Measurements from ENCODE around the gene PMM2.
"Not testable (repeated sequence)": the region's sequence is repeated elsewhere in the genome, so short reads cannot be mapped to it uniquely, and the experiment has no call there.

The PMM2 gene

GRCh38 chr16:8863594-8864424, 66.2 kb downstream of the PMM2 start:
- no peak for FAIRE-seq
- DNase-seq (ENCODE audit: extremely low spot score, insufficient read length, low read depth), result no peak

DNA sequence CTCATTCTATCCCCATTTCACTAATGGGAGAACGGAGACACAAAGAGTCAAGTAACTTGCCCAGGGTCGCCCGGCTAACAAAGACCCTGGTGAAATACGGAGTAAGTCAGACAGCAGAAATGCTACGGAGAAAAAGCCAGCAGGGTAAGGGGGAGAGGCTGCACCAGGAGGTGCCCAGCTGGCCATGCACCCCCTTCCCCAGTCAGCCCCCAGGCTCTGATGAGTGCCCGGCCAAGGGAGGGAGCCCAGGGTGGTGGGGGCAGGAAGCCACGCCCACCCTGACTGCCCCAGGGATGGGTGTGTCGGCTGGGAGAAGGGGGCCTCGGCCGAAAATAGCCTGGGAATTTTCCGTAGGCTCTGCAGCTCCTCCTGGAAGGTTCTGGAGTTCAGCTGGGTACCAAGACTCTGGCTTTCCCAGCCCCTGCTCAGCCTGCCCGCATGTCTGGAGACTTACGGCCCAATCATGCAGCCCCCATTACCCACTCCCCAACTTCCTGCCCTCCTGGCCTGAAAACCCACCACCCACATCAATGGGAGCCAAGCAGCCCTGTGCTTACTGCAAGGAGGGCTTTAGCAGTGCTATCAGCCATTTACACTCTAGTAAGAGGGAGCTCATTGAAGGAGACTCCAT, 67.0 kb downstream of the PMM2 start:
- FAIRE-seq (no peak), DNase-seq (ENCODE audit: extremely low spot score, insufficient read length, low read depth) (no peak)

DNA sequence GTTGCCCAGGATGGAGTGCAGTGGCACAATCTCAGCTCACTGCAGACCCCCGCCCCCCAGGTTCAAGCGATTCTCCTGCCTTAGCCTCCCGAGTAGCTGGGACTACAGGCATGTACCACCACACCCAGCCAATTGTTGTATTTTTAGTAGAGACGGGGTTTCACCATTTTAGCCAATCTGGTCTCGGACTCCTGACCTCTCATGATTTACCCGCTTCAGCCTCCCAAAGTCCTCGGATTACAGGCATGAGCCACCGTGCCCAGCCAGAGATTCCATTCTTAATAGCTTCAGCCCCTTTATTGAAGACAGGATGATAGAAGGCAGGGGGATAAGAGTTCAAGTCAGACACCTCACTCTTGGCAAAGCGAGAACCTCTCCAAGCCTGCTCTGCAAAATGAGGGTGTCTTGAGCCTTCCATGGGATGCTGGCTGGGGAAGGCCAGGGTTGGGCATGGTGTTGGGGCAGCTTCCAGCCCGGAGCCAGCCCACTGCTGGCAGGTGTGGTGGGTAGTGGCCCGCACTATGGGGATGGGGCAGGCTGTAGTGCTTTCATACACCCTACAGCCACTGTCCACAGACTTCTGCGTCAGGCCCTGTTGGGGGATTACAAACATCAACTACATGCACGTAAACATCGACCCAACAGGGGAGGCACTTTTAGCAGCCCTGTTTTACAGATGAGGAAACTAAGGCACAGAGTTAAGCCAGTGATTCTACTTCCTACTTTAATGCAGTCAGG, 67.7 kb downstream of the PMM2 start:
- DNase-seq (ENCODE audit: extremely low spot score, insufficient read length, low read depth), result no peak

GRCh38 chr16:8866118-8866883, 68.7 kb downstream of the PMM2 start:
- DNase-seq (ENCODE audit: extremely low spot score, insufficient read length, low read depth), result no peak
- no peak for FAIRE-seq

More for the DNA sequence above, 67.7 kb downstream of the PMM2 start:
- no peak for FAIRE-seq

- DNase-seq (ENCODE audit: extremely low spot score, insufficient read length, low read depth), result no peak
- no peak for FAIRE-seq
These were observed 69.2 kb downstream of the PMM2 start for GRCh38 chr16:8866884-8867215.

GRCh38 chr16:8867216-8867931, 69.7 kb downstream of the PMM2 start:
- FAIRE-seq (peak; percentile 5), DNase-seq (ENCODE audit: extremely low spot score, insufficient read length, low read depth) (no peak)

- DNase-seq (ENCODE audit: extremely low spot score, insufficient read length, low read depth), result no peak
- no peak for FAIRE-seq
These were observed 70.3 kb downstream of the PMM2 start for GRCh38 chr16:8867932-8868415.

- DNase-seq (ENCODE audit: extremely low spot score, insufficient read length, low read depth) (peak; percentile 92), FAIRE-seq (peak; percentile 48)
These were observed 71.0 kb downstream of the PMM2 start, which contains the start of gene CARHSP1 for GRCh38 chr16:8868416-8869211. Gene CARHSP1 (minus strand): TSS chr16:8869006. CDS start chr16:8859328, 9,678 bp downstream.

- DNase-seq (ENCODE audit: extremely low spot score, insufficient read length, low read depth) (no peak), FAIRE-seq (no peak)
These were observed 71.8 kb downstream of the PMM2 start for GRCh38 chr16:8869212-8869987.

DNA sequence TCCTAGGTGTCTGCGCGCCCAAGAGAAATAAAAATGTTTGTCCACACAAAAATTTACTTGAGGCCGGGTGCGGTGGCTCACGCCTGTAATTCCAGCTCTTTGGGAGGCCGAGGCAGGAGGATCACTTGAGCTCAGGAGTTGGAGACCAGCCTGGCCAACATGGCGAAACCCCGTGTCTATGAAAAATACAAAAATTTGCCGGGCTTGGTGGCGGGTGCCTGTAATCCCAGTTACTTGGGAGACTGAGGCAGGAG, 72.3 kb downstream of the PMM2 start:
- not testable (repeated sequence) for FAIRE-seq

GRCh38 chr16:8872071-8872470, 74.4 kb downstream of the PMM2 start:
- DNase-seq (ENCODE audit: extremely low spot score, insufficient read length, low read depth) (no peak), FAIRE-seq (no peak)

More for the DNA sequence above, 72.3 kb downstream of the PMM2 start:
- not testable (repeated sequence) for DNase-seq (ENCODE audit: extremely low spot score, insufficient read length, low read depth)

GRCh38 chr16:8872967-8873865, 75.6 kb downstream of the PMM2 start:
- FAIRE-seq (no peak), DNase-seq (ENCODE audit: extremely low spot score, insufficient read length, low read depth) (no peak)

DNA sequence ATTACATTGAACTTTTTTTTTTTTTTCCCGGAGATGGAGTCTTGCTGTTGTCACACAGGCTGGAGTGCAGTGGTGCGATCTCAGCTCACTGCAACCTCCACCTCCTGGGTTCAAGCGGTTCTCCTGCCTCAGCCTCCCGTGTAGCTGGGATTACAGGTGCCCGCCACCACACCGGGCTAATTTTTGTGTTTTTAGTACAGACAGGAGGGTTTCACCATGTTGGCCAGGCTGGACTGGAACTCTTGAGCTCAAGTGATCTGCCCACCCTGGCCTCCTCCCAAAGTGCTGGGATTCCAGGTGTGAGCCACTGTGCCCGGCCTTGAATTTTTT, 76.2 kb downstream of the PMM2 start:
- DNase-seq (ENCODE audit: extremely low spot score, insufficient read length, low read depth), result not testable (repeated sequence)

GRCh38 chr16:8874388-8874787, 76.7 kb downstream of the PMM2 start:
- DNase-seq (ENCODE audit: extremely low spot score, insufficient read length, low read depth) (no peak), FAIRE-seq (no peak)

More for the DNA sequence above, 76.2 kb downstream of the PMM2 start:
- FAIRE-seq, result not testable (repeated sequence)

DNA sequence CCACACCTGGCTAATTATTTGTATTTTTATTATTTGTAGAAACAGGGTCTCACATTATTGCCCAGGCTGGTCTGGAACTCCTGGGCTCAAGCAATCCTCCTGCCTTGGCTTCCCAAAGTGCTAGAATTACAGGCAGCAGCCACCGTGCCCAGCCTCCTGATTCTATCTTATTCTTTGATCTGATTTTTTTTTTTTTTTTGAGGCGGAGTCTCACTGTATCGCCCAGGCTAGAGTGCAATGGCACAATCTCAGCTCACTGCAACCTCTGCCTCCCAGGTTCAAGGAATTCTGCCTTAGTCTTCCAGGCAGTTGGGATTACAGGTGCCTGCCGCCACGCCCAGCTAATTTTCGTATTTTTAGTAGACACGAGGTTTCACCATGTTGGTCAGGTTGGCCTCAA, 77.7 kb downstream of the PMM2 start:
- not testable (repeated sequence) for FAIRE-seq

GRCh38 chr16:8877894-8878522, 80.4 kb downstream of the PMM2 start:
- no peak for FAIRE-seq
- no peak for DNase-seq (ENCODE audit: extremely low spot score, insufficient read length, low read depth)

More for the DNA sequence above, 77.7 kb downstream of the PMM2 start:
- not testable (repeated sequence) for DNase-seq (ENCODE audit: extremely low spot score, insufficient read length, low read depth)

DNA sequence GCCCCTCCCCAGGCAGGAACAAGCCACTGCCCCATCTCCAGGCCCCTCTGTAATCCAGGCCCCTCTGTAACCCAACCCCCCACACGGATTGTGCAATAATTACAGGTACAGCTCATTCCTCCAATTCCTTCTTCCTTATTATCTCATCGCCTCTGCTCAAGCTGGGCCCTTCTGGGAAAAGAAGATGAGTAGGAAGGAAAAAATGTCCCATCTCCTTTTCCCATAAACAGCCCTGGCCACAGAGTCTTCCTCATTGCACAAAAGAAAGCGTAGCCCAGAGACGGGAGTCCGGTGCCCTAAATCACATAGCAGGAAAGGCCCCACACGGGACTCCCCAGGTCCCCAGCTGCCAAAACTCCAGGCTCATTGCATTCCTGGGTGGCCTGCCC, 80.9 kb downstream of the PMM2 start:
- no peak for FAIRE-seq
- DNase-seq (ENCODE audit: extremely low spot score, insufficient read length, low read depth), result no peak

Data from GM18507 (cell line).